GM12891 (cell line): ENCODE data around the gene KLK8.
"Not testable (repeated sequence)": the region's sequence is repeated elsewhere in the genome, so short reads cannot be mapped to it uniquely, and the experiment has no call there.

ENCODE experiments used
- DNase-seq: peaks from one replicate; pipeline ENCODE4 v3.0.0; 2011; ENCODE audit warnings: low spot score; ENCODE audit not compliant: insufficient read length
- FAIRE-seq: peaks from 2 replicates; lab custom pipeline; 2011; peaks lifted over from hg19 to GRCh38; lab: Jason Lieb, UNC
- PAX5 ChIP-seq: IDR thresholded peaks from 2 replicates; pipeline ENCODE4 v1.6.1; 2011; ENCODE audit warnings: low read length, moderate library complexity, mild to moderate bottlenecking; ENCODE audit not compliant: insufficient read depth, severe bottlenecking
- POLR2A ChIP-seq: IDR thresholded peaks from 2 replicates; pipeline ENCODE4 v1.6.1; 2011; ENCODE audit warnings: low read depth, low read length, control low read depth
- POLR2AphosphoS5 ChIP-seq: IDR thresholded peaks from 2 replicates; pipeline ENCODE4 v1.6.1; 2011; ENCODE audit warnings: low read depth, low read length, control low read depth
- POU2F2 ChIP-seq: IDR thresholded peaks from 2 replicates; pipeline ENCODE4 v1.6.1; 2011; ENCODE audit warnings: low read depth, mild to moderate bottlenecking, control low read depth, low read length, moderate library complexity
- SPI1 ChIP-seq: IDR thresholded peaks from 2 replicates; pipeline ENCODE4 v1.6.1; 2011; ENCODE audit warnings: low read depth, low read length, control low read depth
- TAF1 ChIP-seq: IDR thresholded peaks from 2 replicates; pipeline ENCODE4 v1.6.1; 2011; ENCODE audit warnings: low read depth, low read length, control low read depth

The KLK8 gene

DNA sequence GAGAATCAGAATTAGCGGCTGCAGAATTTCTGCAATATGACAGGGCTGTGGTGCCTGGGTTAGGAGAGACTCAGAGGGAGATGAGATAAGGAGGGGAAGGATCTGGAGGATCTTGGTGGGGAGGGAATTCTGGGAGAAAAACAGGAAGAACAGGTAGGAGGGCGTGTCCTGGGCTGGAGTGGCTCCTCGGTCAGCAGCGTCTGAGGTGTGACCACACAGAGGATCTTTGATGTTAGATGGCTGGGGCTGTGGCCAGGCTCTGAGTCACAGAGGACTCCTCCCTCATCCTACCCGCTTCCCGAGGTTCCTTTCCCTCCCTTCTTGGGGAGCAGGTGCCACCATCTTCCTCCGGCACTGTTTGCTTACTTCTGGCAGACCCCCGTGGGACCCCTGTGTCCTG, 25.6 kb downstream of the KLK8 start:
- no peak for TF ChIP-seq TAF1
- TF ChIP-seq POU2F2, result no peak
- no peak for TF ChIP-seq POLR2AphosphoS5
- no peak for TF ChIP-seq POLR2A
- no peak for TF ChIP-seq SPI1
- no peak for TF ChIP-seq PAX5
- FAIRE-seq (no peak), DNase-seq (no peak)

DNA sequence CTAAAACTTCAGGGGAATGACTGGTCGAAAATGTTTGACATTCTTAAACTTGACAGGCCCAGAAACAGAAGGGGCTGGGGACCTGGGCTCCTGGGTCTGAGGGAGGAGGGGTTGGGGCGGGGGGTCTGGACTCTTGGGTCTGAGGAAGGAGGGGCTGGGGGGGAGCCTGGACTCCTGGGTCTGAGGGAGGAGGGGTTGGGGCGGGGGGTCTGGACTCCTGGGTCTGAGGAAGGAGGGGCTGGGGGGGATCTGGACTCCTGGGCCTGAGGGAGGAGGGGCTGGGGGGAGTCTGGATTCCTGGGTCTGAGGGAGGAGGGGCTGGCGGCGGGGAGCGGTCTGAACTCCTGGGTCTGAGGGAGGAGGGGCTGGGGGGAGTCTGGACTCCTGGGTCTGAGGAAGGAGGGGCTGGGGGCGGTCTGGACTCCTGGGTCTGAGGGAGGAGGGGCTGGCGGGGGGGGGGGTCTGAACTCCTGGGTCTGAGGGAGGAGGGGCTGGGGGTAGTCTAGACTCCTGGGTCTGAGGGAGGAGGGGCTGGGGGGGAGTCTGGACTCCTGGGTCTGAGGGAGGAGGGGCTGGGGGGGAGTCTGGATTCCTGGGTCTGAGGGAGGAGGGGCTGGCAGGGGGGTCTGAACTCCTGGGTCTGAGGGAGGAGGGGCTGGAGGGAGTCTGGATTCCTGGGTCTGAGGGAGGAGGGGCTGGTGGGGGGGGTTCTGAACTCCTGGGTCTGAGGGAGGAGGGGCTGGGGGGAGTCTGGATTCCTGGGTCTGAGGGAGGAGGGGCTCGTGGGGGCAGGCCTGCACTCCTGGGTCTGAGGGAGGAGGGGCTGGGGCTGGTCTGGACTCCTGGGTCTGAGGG, 26.5 kb downstream of the KLK8 start:
- FAIRE-seq (no peak), DNase-seq (no peak)
- no peak for TF ChIP-seq POLR2A
- no peak for TF ChIP-seq TAF1
- no peak for TF ChIP-seq POLR2AphosphoS5
- no peak for TF ChIP-seq POU2F2
- no peak for TF ChIP-seq SPI1
- no peak for TF ChIP-seq PAX5

DNA sequence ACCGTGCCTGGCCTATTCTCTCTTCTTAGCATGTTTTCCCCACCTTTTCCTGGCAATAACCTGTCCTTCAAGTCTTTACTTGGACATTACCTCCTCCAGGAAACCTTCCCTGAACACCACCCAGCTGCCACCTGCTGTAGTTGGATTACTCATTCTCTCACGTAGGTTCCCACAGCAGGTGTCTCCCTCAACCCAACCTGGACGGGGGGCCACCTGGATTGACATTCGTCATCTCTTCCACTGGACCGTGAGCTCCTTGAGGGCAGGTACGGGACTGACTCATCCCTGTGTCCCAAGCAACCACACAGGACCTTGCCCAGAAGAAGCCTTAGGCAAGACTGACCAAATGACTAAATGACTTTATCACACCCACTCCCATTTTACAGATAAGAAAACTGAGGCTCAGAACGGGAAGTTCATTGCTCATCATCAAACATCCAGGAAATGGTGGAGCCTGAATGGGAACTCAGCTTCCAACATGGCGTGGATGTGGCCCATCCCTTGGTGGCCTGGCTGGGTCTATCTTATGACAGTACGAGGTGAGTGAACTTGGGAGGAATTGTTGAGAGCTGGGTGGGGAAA, 28.5 kb downstream of the KLK8 start:
- no peak for TF ChIP-seq POLR2AphosphoS5
- TF ChIP-seq SPI1, result no peak
- no peak for TF ChIP-seq TAF1
- TF ChIP-seq PAX5, result no peak
- no peak for TF ChIP-seq POLR2A
- TF ChIP-seq POU2F2, result no peak
- no peak for FAIRE-seq
- DNase-seq, result no peak

DNA sequence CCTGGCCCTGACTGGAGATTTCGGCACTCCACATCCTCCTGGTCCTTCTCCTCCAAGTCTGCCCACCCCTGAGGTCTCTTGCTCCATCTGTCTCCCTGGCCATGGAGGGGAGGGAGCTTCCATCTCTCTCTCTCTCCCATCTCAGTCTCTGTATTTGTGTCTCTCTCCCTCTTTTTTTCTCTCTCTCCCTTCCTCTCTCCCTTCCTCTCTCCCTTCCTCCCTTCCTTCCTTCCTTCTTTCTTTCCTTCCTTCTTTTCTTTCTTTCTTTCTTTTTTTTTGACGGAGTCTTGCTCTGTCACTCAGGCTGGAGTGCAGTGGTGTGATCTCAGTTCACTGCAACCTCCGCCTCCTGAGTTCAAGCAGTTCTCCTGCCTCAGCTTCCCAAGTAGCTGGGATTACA, 31.6 kb downstream of the KLK8 start:
- not testable (repeated sequence) for FAIRE-seq, DNase-seq

DNA sequence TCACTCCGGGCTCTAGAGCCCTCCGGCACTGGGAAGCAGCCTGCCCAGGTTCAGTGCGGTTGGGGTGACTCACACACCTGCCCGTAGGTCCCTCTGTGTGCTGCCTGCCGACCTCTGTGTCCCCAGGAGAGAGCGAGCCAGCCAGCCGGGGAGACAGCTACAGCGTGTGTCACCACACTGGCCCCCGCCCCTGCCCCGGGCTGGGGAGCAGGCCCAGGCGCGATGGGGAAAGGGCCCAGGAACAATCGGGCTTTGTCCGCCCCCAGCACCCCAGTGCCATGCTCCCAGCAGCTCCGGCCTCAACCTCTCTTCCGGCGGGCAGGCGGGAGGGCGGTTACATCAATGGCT, 32.0 kb downstream of the KLK8 start, which contains the start of gene KLK6:
KLK6 (minus strand) TSS at position 179 of the 348 bp plus-strand sequence. CDS start 1,487 bp downstream, outside the sequence.
- FAIRE-seq (no peak), DNase-seq (no peak)
- no peak for TF ChIP-seq POLR2AphosphoS5
- no peak for TF ChIP-seq SPI1
- no peak for TF ChIP-seq POU2F2
- no peak for TF ChIP-seq TAF1
- no peak for TF ChIP-seq PAX5
- no peak for TF ChIP-seq POLR2A

DNA sequence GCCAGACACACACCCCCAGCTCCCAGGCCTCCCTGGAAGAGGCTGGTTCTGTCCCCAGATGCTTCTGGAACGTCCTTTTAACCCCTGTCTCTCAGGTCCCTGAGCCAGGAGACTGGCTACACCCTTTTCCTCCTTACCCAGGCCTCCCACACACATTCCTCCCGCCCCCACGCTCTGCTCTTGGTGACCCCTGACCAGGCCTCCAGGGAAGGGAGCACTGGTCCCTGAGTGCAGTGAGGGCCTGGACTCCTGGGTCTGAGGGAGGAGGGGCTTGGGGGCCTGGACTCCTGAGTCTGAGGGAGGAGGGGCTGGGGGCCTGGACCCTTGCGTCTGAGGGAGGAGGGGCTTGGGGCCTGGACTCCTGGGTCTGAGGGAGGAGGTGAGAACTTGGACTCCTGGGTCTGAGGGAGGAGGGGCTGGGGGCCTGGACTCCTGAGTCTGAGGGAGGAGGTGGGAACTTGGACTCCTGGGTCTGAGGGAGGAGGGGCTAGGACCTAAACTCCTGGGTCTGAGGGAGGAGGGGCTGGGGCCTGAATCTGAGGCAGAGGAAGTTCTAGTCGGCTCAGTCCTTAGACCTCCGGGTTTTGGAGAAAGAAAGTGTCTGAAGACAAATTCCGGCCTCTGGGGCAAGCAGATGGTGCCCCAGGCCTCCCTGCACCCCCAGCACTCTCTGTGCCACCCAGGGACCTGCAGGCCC, 32.5 kb downstream of the KLK8 start:
- no peak for FAIRE-seq
- no peak for DNase-seq
- TF ChIP-seq POLR2A (no peak), SPI1 (no peak), POLR2AphosphoS5 (no peak), PAX5 (no peak), POU2F2 (no peak), TAF1 (no peak)

DNA sequence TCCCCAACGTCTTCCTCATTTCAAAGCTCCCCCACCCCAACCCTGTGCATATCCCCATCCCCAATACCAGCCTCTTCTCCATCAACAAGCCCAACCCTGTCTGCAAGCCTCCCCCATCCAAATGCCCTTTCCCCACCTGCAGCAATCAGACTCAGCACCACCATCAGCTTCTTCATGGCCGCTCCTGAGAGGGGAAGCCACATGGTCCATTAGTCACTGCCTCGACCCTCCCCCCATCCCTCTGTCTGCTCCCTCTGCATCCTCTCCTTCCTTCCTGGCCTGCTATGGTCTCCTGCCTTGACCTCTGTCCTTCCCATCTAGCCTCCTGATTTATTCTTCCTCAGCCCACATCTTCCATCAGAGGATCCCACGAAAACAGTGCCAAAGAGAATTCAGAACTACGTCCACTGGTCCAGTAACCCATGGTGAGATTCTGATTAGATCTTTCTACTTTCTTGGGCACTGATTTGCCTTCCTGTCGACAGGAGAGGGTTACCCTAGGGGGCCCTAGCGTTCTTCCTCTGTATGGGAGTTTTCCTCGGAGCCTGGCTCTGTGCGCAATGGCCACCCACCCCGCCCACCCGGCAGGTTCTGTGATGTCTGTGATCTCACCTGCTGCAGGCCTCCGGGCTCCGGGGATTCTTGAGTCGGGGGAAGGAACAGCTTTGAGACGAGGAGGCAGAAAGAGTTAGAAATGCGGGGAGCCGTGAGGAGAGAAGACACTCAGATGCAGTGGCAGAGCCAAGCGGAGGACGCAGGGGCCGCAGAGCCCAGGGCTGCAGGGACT, 33.3 kb downstream of the KLK8 start:
- FAIRE-seq (no peak), DNase-seq (no peak)
- TF ChIP-seq POU2F2, result no peak
- no peak for TF ChIP-seq SPI1
- no peak for TF ChIP-seq PAX5
- no peak for TF ChIP-seq POLR2A
- no peak for TF ChIP-seq TAF1
- no peak for TF ChIP-seq POLR2AphosphoS5

DNA sequence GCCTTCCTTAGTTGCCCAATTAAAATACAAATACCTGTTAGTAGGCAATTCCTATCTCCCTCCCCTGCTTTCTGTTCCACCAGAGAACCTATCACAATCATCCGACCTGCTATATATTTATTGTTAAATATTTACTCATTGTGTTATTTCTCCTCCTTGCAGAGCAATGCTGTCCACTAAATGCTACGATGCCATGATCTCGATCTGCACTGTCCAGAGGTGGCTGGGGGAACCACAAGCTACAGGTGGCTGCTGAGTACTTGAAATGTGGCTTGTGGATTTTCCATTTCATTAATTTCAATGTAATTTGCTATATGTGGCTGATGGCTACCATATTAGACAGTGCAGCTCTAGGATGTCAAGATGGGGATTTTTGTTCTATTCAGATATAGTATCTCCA, 37.1 kb downstream of the KLK8 start:
- TF ChIP-seq POLR2AphosphoS5 (no peak), TAF1 (no peak), POLR2A (no peak), PAX5 (no peak), POU2F2 (no peak), SPI1 (no peak)
- FAIRE-seq, result no peak
- no peak for DNase-seq
